Stimulated activated CD4-positive, alpha-beta T cell treated with anti-CD3 and anti-CD28 coated beads, TNF-alpha, amount 100 ng/mL, for 24 hours (primary cell): Measurements from ENCODE around the gene PPP1R7.

ENCODE experiments used
- DNase-seq, 3 experiments: peaks; one replicate each; pipeline ENCODE4 v3.0.0-alpha.2; 2020; ENCODE audit warnings: low read depth in 3 of 3

PPP1R7 gene

GRCh38 chr2:241213041-241213440 lies 62.8 kb downstream of the PPP1R7 start:
- no peak for DNase-seq

GRCh38 chr2:241213567-241213966 lies 63.3 kb downstream of the PPP1R7 start:
- no peak for DNase-seq

GRCh38 chr2:241214209-241214608 lies 63.9 kb downstream of the PPP1R7 start:
- no peak for DNase-seq

GRCh38 chr2:241214766-241215165 lies 64.5 kb downstream of the PPP1R7 start:
- DNase-seq: no peak

- DNase-seq: no peak
These were observed 65.2 kb downstream of the PPP1R7 start for GRCh38 chr2:241215421-241215820.

- no peak for DNase-seq
These were observed 66.0 kb downstream of the PPP1R7 start for GRCh38 chr2:241216211-241216761.

GRCh38 chr2:241217320-241218031 lies 67.2 kb downstream of the PPP1R7 start:
- peak in 1 of 3 experiments; percentile 22 for DNase-seq

GRCh38 chr2:241218131-241219029 lies 68.1 kb downstream of the PPP1R7 start:
- DNase-seq: peak in 1 of 3 experiments; percentile 35

- no peak for DNase-seq
These were observed 68.7 kb downstream of the PPP1R7 start for GRCh38 chr2:241219030-241219382.

- DNase-seq: no peak
These were observed 69.6 kb downstream of the PPP1R7 start for GRCh38 chr2:241219856-241220356.

GRCh38 chr2:241223211-241224017 lies 73.1 kb downstream of the PPP1R7 start:
- no peak for DNase-seq

- DNase-seq: no peak
These were observed 74.0 kb downstream of the PPP1R7 start for GRCh38 chr2:241224018-241224850.

- DNase-seq: no peak
These were observed 74.7 kb downstream of the PPP1R7 start for GRCh38 chr2:241224851-241225438.

- DNase-seq: no peak
These were observed 75.3 kb downstream of the PPP1R7 start for GRCh38 chr2:241225545-241225944.

GRCh38 chr2:241225983-241226382 lies 75.7 kb downstream of the PPP1R7 start:
- no peak for DNase-seq

- DNase-seq: no peak
These were observed 76.7 kb downstream of the PPP1R7 start for GRCh38 chr2:241226723-241227572.

GRCh38 chr2:241227594-241227993 lies 77.3 kb downstream of the PPP1R7 start:
- no peak for DNase-seq

- no peak for DNase-seq
These were observed 78.0 kb downstream of the PPP1R7 start for GRCh38 chr2:241228081-241228859.
